K562 (cell line): ENCODE data around the gene TUBD1. TPM values are rescaled to one million over a fixed set of nuclear protein-coding genes. Genes with fewer than 3 reads are reported as not detected.

ENCODE experiments used
- ATAC-seq: fragments of 200-7000 bp; cut with Tn5 transposase; 3 replicates; pipeline ENCODE4 v1.9.1; 2020; ENCODE audit warnings: moderate library complexity
- BruUV-seq: library from RNA; stranded (reverse); fragments of 400-500 nt; replicated peaks from 2 replicates; lab custom pipeline; 2021; lab: Mats Ljungman, UMichigan
- CTCF ChIA-PET: fragments of 300-600 bp; formaldehyde crosslinking; extraction: SDS; loops from one replicate; lab custom pipeline; 2021; ENCODE audit warnings: low intra/inter-chr PET ratio; lab: Yijun Ruan, JAX
- POLR2A ChIA-PET: fragments of 300-600, 350-650 bp; sonication (Branson Sonifier 250); formaldehyde crosslinking; extraction: SDS; loops from one replicate; lab custom pipeline; 2021; ENCODE audit warnings: antibody characterized with exemption, inconsistent platforms; lab: Yijun Ruan, JAX
- DNase-seq, 4 experiments: peaks; one replicate each; pipeline versions ENCODE4 v3.0.0 to v3.0.0-alpha.2; 2011 to 2018; ENCODE audit warnings: low spot score in 3 of 4, mixed read lengths in 3 of 4; ENCODE audit errors: extremely low read depth in 1 of 4
- FAIRE-seq: peaks from 2 replicates; lab custom pipeline; 2011; peaks lifted over from hg19 to GRCh38; lab: Jason Lieb, UNC
- H2AFZ ChIP-seq: 2 replicates; pipeline ENCODE4 v1.6.0; 2011; ENCODE audit warnings: low read depth, low read length, control low read depth, inconsistent platforms
- H3K27ac ChIP-seq: fragments of 200-600 bp; 3 replicates; pipeline ENCODE4 v1.8.0; 2011; ENCODE audit warnings: low read depth, mild to moderate bottlenecking, control low read depth, inconsistent platforms, low read length, moderate library complexity, mixed read lengths; ENCODE audit errors: extremely low read depth
- H3K27me3 ChIP-seq, 2 experiments: fragments of 300-600 bp in 1 of 2; 2 replicates in 1 of 2; 3 replicates in 1 of 2; pipeline versions ENCODE4 v1.6.0 to v1.8.0; 2011; ENCODE audit warnings: inconsistent platforms in 2 of 2, low read length in 2 of 2, mild to moderate bottlenecking in 1 of 2, mixed read lengths in 1 of 2, moderate library complexity in 1 of 2; ENCODE audit not compliant: control insufficient read depth in 2 of 2, insufficient read depth in 2 of 2
- H3K36me3 ChIP-seq: fragments of 300-600 bp; 3 replicates; pipeline ENCODE4 v1.8.0; 2011; ENCODE audit warnings: mild to moderate bottlenecking, low read length, inconsistent platforms; ENCODE audit not compliant: control insufficient read depth, insufficient read depth
- H3K4me1 ChIP-seq, 2 experiments: fragments of 200-600 bp in 1 of 2; replicated peaks in 1 of 2; 2 replicates in 1 of 2; 3 replicates in 1 of 2; pipeline versions ENCODE4 v1.5.1 to v1.8.0; 2011; ENCODE audit warnings: inconsistent platforms in 2 of 2, low read length in 2 of 2, mild to moderate bottlenecking in 1 of 2, mixed read lengths in 1 of 2, moderate library complexity in 1 of 2; ENCODE audit not compliant: control insufficient read depth in 2 of 2, insufficient read depth in 2 of 2
- H3K4me2 ChIP-seq: 2 replicates; pipeline ENCODE4 v1.6.1; 2011; ENCODE audit warnings: low read length, control low read depth, inconsistent platforms, mixed read lengths; ENCODE audit not compliant: insufficient read depth
- H3K4me3 ChIP-seq: fragments of 200-600 bp; sonication (generic), shearing (Covaris generic); 2 replicates; pipeline ENCODE4 v1.5.1; 2016; ENCODE audit warnings: control low read depth, inconsistent platforms
- H3K79me2 ChIP-seq: fragments of 200-600 bp; 3 replicates; pipeline ENCODE4 v1.8.0; 2011; ENCODE audit warnings: low read length, inconsistent platforms; ENCODE audit not compliant: control insufficient read depth, insufficient read depth
- H3K9ac ChIP-seq, 2 experiments: 2 replicates each; pipeline versions ENCODE4 v1.6.0 to v1.6.1; 2011; ENCODE audit warnings: low read depth in 2 of 2, low read length in 2 of 2, control low read depth in 1 of 2, inconsistent platforms in 1 of 2, mild to moderate bottlenecking in 1 of 2, mixed read lengths in 1 of 2; ENCODE audit not compliant: insufficient read depth in 1 of 2
- H3K9me1 ChIP-seq: one replicate; pipeline ENCODE4 v1.6.0; 2011; ENCODE audit warnings: inconsistent platforms, mild to moderate bottlenecking, low read length, moderate library complexity; ENCODE audit not compliant: control insufficient read depth, insufficient read depth
- H3K9me3 ChIP-seq: replicated peaks from 2 replicates; pipeline ENCODE4 v1.5.1; 2011; ENCODE audit warnings: low read depth, low read length, inconsistent platforms; ENCODE audit not compliant: control insufficient read depth, insufficient read depth
- H4K20me1 ChIP-seq: replicated peaks from 2 replicates; pipeline ENCODE4 v1.6.1; 2011; ENCODE audit warnings: low read length, inconsistent platforms, mixed read lengths; ENCODE audit not compliant: control insufficient read depth, insufficient read depth
- SAP30 ChIP-seq: fragments of 200-600 bp; sonication (generic); IDR thresholded peaks from 2 replicates; pipeline ENCODE4 v1.6.1; 2012; ENCODE audit warnings: borderline replicate concordance, low read depth, mild to moderate bottlenecking, moderate library complexity, low read length, control low read depth, inconsistent platforms; ENCODE audit not compliant: insufficient read depth, poor library complexity, severe bottlenecking
- SRSF9 ChIP-seq: fragments of 200-400 bp; formaldehyde crosslinking; IDR thresholded peaks from 2 replicates; pipeline ENCODE4 v1.6.1; 2017; ENCODE audit warnings: low read depth, low read length, borderline replicate concordance
- ZBTB11 ChIP-seq, 3 experiments: fragments of 200-800 bp in 1 of 3; fragments of 250-450 bp in 1 of 3; fragments of 450-650 bp in 1 of 3; sonication (Bioruptor Pico) in 1 of 3; sonication (Bioruptor generic) in 1 of 3; formaldehyde crosslinking in 1 of 3; IDR thresholded peaks; 2 replicates each; pipeline versions ENCODE4 v1.6.1 to v1.8.0; 2016 to 2022; ENCODE audit warnings: mild to moderate bottlenecking in 2 of 3, missing genetic modification characterization in 2 of 3, missing compliant biosample characterization in 1 of 3, moderate library complexity in 1 of 3
- ZNF121 ChIP-seq: sonication (generic); formaldehyde crosslinking; conservative IDR thresholded peaks from 2 replicates; pipeline ENCODE4 v1.8.0; 2022; ENCODE audit warnings: missing genetic modification reagents
- WGBS: fragments of 100-300 bp; shearing (Covaris generic); methylation state at CpG from one replicate; pipeline ENCODE4 v1.1.6; 2016; ENCODE audit warnings: low coverage, mixed read lengths; ENCODE audit not compliant: insufficient coverage; ENCODE audit errors: missing lambda C conversion rate; 5-methylcytosine and 5-hydroxymethylcytosine counted together
- in situ Hi-C: fragments of 300-500 bp; cut with MboI; formaldehyde crosslinking; loops from 4 replicates; pipeline ENCODE4 v1.15.0; 2018; ENCODE audit warnings: inconsistent platforms, mixed read lengths
- intact Hi-C: fragments of 100-400 bp; cut with micrococcal nuclease; formaldehyde crosslinking; loops from 2 replicates; pipeline ENCODE4 v1.14.2; 2022
- polyA plus RNA-seq, 8 experiments: library from polyadenylated mRNA; depleted of rRNA in 4 of 8; stranded (reverse) in 5 of 8; unstranded in 3 of 8; fragments of >200 nt; fragmentation: Nextera tagmentation in 2 of 8; fragmentation: Illumina TruSeq in 1 of 8; extraction: Ambion mirVana in 2 of 8; extraction: Trizol in 1 of 8; gene quantifications; 2 replicates each; pipeline versions ENCODE4 v1.2.1 to v1.2.3, GENCODE V29; 2011 to 2014; ENCODE audit warnings: inconsistent platforms in 1 of 8, missing spikeins in 1 of 8
- total RNA-seq, 7 experiments: library from RNA; depleted of rRNA in 6 of 7; stranded (reverse); fragments of >200 nt in 6 of 7; fragmentation: Illumina TruSeq in 2 of 7; extraction: Trizol in 2 of 7; gene quantifications; 2 replicates each; pipeline versions ENCODE4 v1.2.1 to v1.2.3, GENCODE V29; 2011 to 2021; ENCODE audit warnings: low replicate concordance in 1 of 7

TUBD1 gene
- total and polyA plus RNA-seq, 9 of the 15 experiments (the other 6 are each of a cell fraction or from before 2014, with no cell fraction given), result 10.8 to 35.3 (median 17.9) TPM

GRCh38 chr17:59907467-59907866 is 14.7 kb upstream of the TUBD1 start:
- H3K4me1 ChIP-seq, result no peaks in the 10 kb centered on the region; a peak in 1 of 5 replicates
- 93% methylated on average over 3 of the region's 3 CpGs for WGBS
- H3K9me3 ChIP-seq, result no peaks in the 10 kb centered on the region
- H3K9me1 ChIP-seq, result no peaks in the 10 kb centered on the region
- H3K4me3 ChIP-seq, result no peak overlapping the region
- ATAC-seq (no peak), FAIRE-seq (no peak), DNase-seq (no peak)
- H3K4me2 ChIP-seq, result no peak overlapping the region
- no peaks in the 10 kb centered on the region for H3K27me3 ChIP-seq
- peaks cover 39% of the 10 kb centered on the region; the same call in 2 of the 3 replicates for H3K36me3 ChIP-seq
- peaks cover 53% of the 10 kb centered on the region for H3K79me2 ChIP-seq
- H3K27ac ChIP-seq, result no peak overlapping the region
- H2AFZ ChIP-seq, result no peak overlapping the region
- intact Hi-C loops, result no loop called here
- H4K20me1 ChIP-seq, result no peaks in the 10 kb centered on the region
- CTCF ChIA-PET, result no interaction called here
- no TSS peak for BruUV-seq
- in situ Hi-C loops, result no loop called here
- POLR2A ChIA-PET, result interaction anchor here (0.6 kb wide), 1 partner anchor 752 kb away, joined by 3 read pairs; the partner anchor contains the start of gene PRR11
- no peak overlapping the region for H3K9ac ChIP-seq
- TF ChIP-seq SAP30 (no peak), ZNF121 (peak; percentile 93)

- no peaks in the 10 kb centered on the region for H4K20me1 ChIP-seq
- in situ Hi-C loops, result no loop called here
Observed at GRCh38 chr17:59903455-59903854, 10.7 kb upstream of the TUBD1 start.

More at GRCh38 chr17:59903455-59903854, 10.7 kb upstream of the TUBD1 start:
- Histone ChIP-seq H3K36me3 (peaks cover 38% of the 10 kb centered on the region; the same call in 1 of the 3 replicates), H2AFZ (no peak overlapping the region), H3K9me3 (no peaks in the 10 kb centered on the region), H3K4me1 (peaks cover 2 to 5% of the 10 kb centered on the region in 2 experiments; a peak in 3 of 5 replicates), H3K27me3 (no peaks in the 10 kb centered on the region), H3K4me3 (no peak overlapping the region), H3K9ac (no peak overlapping the region), H3K79me2 (peaks cover 87% of the 10 kb centered on the region), H3K27ac (no peak overlapping the region), H3K4me2 (no peak overlapping the region), H3K9me1 (no peaks in the 10 kb centered on the region)
- no peak for ATAC-seq
- BruUV-seq, result no TSS peak
- peak; percentile 46 for FAIRE-seq
- intact Hi-C loops, result no loop called here
- DNase-seq, result no peak
- CTCF ChIA-PET, result no interaction called here
- TF ChIP-seq ZBTB11 (CRISPR knock-in tag; IDR thresholded peaks at IDR 0.05) (peak in 1 of 3 experiments; percentile 84; a peak in 2 of 6 replicates), SRSF9 (no peak)
- POLR2A ChIA-PET, result interaction anchor here (0.6 to 2.5 kb wide), 3 partner anchors 9 to 357 kb away, joined by 3 to 9 read pairs (median 3); partner anchors contain the start of genes RPS6KB1 and TUBD1
- 72% methylated on average over 2 of the region's 2 CpGs for WGBS
